ENCODE results near the gene PRSS12.
"Not testable (repeated sequence)": the region's sequence is repeated elsewhere in the genome, so short reads cannot be mapped to it uniquely, and the experiment has no call there.

Gene PRSS12

DNA sequence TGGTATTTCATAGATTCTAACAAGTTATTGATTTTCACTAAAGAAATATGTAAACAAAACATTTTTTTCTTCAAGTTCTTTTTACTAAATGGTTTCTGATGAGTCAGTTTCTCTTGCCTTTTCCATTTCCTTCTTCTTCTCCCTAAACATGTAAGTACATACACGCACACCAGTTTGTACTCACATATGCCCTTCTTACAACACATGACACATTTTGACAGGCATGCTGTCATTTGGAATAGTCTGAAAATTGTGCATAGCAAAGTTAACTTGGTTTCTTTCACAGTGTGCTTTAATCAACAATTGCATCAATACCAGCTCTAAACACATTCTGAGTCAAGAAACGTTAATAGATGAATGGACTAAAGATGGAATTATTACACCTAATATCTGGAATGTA lies 35.1 kb downstream of the PRSS12 start:
- no peak for TF ChIP-seq CTCF (conservative IDR thresholded peaks at IDR 0.05; ENCODE audit: control insufficient read depth, insufficient read depth, low read depth, low read length)
- no peak for DNase-seq (ENCODE audit: low read depth)
- H3K4me3 ChIP-seq (ENCODE audit: control insufficient read depth, low read depth, low read length): no peak overlapping the region

- no peak for TF ChIP-seq CTCF (conservative IDR thresholded peaks at IDR 0.05; ENCODE audit: control insufficient read depth, insufficient read depth, low read depth, low read length)
- H3K4me3 ChIP-seq (ENCODE audit: control insufficient read depth, low read depth, low read length): no peak overlapping the region
- no peak for DNase-seq (ENCODE audit: low read depth)
Measured at GRCh38 chr4:118314221-118314620, 38.6 kb downstream of the PRSS12 start.

- H3K4me3 ChIP-seq (ENCODE audit: control insufficient read depth, low read depth, low read length): no peak overlapping the region
- DNase-seq (ENCODE audit: low read depth): no peak
- TF ChIP-seq CTCF (conservative IDR thresholded peaks at IDR 0.05; ENCODE audit: control insufficient read depth, insufficient read depth, low read depth, low read length): no peak
Measured at GRCh38 chr4:118313098-118313497, 39.7 kb downstream of the PRSS12 start.

DNA sequence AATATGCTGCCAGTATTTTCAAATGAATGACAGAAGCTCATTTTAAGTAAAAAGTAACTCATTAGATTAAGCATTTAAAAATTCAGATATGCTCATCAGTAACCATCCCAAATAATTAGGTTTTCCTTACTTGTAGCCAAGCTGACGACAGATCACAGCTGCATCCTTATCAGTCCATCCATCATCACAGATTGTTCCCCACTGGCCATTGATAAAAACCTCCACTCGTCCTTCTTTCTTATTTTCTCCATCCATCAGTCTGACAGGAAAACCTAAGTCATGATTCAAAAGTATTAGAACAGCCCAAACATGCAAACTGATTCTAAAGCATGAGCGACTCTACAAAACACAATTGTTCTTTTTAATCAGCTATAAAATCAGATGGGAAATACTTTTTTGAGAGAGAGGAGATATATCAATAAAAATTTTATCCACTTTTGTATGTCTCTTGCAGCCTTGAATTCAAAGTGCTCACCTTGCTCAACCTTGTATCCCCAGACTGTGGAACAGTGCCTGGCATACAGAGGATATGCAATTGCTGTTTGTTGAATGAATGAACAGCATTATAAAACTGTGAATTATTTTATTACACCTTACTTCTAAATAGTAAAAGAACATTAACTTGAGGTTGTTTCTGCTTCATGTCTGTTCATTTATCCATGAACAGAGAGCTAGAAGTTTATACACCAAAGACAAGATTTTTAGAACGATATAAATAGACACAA lies 44.3 kb downstream of the PRSS12 start:
- TF ChIP-seq CTCF (conservative IDR thresholded peaks at IDR 0.05; ENCODE audit: control insufficient read depth, insufficient read depth, low read depth, low read length): no peak
- no peak overlapping the region for H3K4me3 ChIP-seq (ENCODE audit: control insufficient read depth, low read depth, low read length)
- no peak for DNase-seq (ENCODE audit: low read depth)

DNA sequence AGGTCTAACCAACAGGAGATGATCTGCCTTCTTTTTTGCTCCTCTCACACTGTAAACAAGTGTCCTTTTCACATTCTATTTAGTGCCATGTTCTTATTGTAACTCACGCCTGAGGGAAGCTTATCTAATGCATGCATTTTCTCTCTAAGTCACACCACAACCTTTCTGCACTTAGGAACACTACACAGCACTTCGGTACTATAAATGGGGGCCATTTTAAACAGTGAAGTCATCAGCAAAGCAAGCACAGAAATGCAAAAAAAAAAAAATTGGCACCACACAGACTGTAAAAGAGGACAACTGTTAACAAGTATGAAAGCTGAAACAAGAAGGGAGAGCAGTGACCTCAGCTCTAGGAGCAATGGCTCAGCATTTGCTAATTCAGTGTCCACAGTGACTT lies 45.2 kb downstream of the PRSS12 start:
- no peak for DNase-seq (ENCODE audit: low read depth)
- no peak overlapping the region for H3K4me3 ChIP-seq (ENCODE audit: control insufficient read depth, low read depth, low read length)
- no peak for TF ChIP-seq CTCF (conservative IDR thresholded peaks at IDR 0.05; ENCODE audit: control insufficient read depth, insufficient read depth, low read depth, low read length)

DNA sequence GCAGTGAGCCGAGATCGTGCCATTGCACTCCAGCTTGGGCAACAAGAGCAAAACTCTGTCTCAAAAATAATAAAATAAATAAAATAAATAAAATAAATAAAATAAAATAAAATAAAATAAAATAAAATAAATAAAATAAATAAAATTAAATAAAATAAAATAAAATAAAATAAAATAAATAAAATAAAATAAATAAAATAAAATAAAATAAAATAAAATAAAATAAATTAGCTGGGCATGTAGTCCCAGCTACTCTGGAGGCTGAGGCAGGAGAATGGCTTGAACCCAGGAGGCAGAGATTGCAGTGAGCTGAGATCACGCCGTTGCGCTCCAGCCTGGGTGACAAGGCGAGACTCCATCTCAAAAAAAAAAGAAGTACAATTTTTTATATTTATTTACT lies 53.2 kb downstream of the PRSS12 start:
- not testable (repeated sequence) for DNase-seq (ENCODE audit: low read depth); H3K4me3 ChIP-seq (ENCODE audit: control insufficient read depth, low read depth, low read length)

- no peak for DNase-seq (ENCODE audit: low read depth)
- H3K4me3 ChIP-seq (ENCODE audit: control insufficient read depth, low read depth, low read length): no peak overlapping the region
- no peak for TF ChIP-seq CTCF (conservative IDR thresholded peaks at IDR 0.05; ENCODE audit: control insufficient read depth, insufficient read depth, low read depth, low read length)
Measured at GRCh38 chr4:118296729-118297128, 56.1 kb downstream of the PRSS12 start.
